K562 (cell line): ENCODE measurements around the gene SPTBN4.

Experiments
- E2F3 ChIP-seq: fragments of 250-450 bp; sonication (Bioruptor Pico); IDR thresholded peaks from 2 replicates; pipeline ENCODE4 v1.4.0; 2020; ENCODE audit warnings: mild to moderate bottlenecking
- IRF2 ChIP-seq: sonication (generic); formaldehyde crosslinking; IDR thresholded peaks from 2 replicates; pipeline ENCODE4 v1.8.1; 2022; ENCODE audit warnings: mild to moderate bottlenecking, missing genetic modification reagents
- KLF16 ChIP-seq: IDR thresholded peaks from 2 replicates; pipeline ENCODE4 v1.6.1; 2016; ENCODE audit warnings: antibody characterized with exemption
- YY1 ChIP-seq, 3 experiments: IDR thresholded peaks; 2 replicates each; pipeline ENCODE4 v1.6.1; 2011; ENCODE audit warnings: low read length in 2 of 3, mild to moderate bottlenecking in 2 of 3, moderate library complexity in 2 of 3, borderline replicate concordance in 1 of 3, control low read depth in 1 of 3, low read depth in 1 of 3; ENCODE audit not compliant: insufficient read depth in 3 of 3, insufficient replicate concordance in 2 of 3, control insufficient read depth in 1 of 3, insufficient read length in 1 of 3; ENCODE audit errors: extremely low read depth in 1 of 3
- TF ChIP-seq, protein P1 (sequence below), 2 experiments: IDR thresholded peaks; 2 replicates each; pipeline ENCODE4 v1.6.1; 2011; ENCODE audit warnings: borderline replicate concordance in 1 of 2, control low read depth in 1 of 2, low read depth in 1 of 2, low read length in 1 of 2, mild to moderate bottlenecking in 1 of 2, mixed read lengths in 1 of 2, moderate library complexity in 1 of 2; ENCODE audit not compliant: insufficient read depth in 1 of 2, insufficient read length in 1 of 2, poor library complexity in 1 of 2, severe bottlenecking in 1 of 2; ENCODE audit errors: extremely low read depth in 1 of 2
- TF ChIP-seq, protein P2 (sequence below): sonication (generic); formaldehyde crosslinking; IDR thresholded peaks from 2 replicates; pipeline ENCODE4 v1.8.1; 2022; ENCODE audit warnings: missing genetic modification reagents

DNA sequence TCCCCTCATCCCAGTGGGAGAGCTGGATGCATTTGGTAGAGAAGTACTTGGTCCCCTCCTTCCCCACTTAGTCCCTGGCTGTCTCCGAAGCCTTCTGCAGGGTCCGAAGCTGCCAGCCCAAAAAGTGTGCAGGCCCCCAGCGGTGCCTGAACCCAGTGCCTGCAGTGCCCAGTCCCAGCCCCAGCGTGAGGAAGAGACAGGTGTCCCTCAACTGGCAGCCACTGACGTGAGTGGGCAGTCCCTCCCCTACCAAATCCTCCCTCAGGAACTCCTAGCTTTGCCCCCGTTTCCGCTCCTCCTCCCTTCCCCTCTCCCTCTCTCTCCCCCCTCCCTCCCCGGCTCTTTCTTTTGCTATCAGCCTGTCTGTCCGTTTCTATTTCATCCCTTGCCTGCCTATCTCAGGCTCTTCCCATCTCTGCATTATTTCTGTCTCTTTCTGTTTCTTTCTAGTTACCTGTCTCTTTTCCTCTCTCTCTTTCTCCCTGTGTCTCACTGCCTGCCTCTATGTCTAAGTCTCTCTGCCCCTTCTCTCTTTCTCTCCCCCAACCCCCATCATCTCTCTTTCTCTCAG lies 132.6 kb downstream of the SPTBN4 start:
- TF ChIP-seq IRF2 (CRISPR knock-in tag): no peak
- TF ChIP-seq E2F3 (CRISPR knock-in tag): no peak
- TF ChIP-seq, protein P1, sequence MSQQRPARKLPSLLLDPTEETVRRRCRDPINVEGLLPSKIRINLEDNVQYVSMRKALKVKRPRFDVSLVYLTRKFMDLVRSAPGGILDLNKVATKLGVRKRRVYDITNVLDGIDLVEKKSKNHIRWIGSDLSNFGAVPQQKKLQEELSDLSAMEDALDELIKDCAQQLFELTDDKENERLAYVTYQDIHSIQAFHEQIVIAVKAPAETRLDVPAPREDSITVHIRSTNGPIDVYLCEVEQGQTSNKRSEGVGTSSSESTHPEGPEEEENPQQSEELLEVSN (IDR thresholded peaks at IDR 0.05; ENCODE audit: borderline replicate concordance in 1 of 2, extremely low read depth in 1 of 2, insufficient read depth in 1 of 2, insufficient read length in 1 of 2, low read depth in 1 of 2, low read length in 1 of 2, poor library complexity in 1 of 2, severe bottlenecking in 1 of 2): no peak
- no peak for TF ChIP-seq KLF16
- no peak for TF ChIP-seq YY1 (IDR thresholded peaks at IDR 0.05; ENCODE audit: borderline replicate concordance in 1 of 3, control insufficient read depth in 1 of 3, extremely low read depth in 1 of 3, insufficient read depth in 3 of 3, insufficient read length in 1 of 3, insufficient replicate concordance in 2 of 3, low read depth in 1 of 3, low read length in 2 of 3)
- TF ChIP-seq, protein P2, sequence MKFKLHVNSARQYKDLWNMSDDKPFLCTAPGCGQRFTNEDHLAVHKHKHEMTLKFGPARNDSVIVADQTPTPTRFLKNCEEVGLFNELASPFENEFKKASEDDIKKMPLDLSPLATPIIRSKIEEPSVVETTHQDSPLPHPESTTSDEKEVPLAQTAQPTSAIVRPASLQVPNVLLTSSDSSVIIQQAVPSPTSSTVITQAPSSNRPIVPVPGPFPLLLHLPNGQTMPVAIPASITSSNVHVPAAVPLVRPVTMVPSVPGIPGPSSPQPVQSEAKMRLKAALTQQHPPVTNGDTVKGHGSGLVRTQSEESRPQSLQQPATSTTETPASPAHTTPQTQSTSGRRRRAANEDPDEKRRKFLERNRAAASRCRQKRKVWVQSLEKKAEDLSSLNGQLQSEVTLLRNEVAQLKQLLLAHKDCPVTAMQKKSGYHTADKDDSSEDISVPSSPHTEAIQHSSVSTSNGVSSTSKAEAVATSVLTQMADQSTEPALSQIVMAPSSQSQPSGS (CRISPR knock-in tag): no peak
